ENCODE measurements around the gene LCLAT1.

DNA sequence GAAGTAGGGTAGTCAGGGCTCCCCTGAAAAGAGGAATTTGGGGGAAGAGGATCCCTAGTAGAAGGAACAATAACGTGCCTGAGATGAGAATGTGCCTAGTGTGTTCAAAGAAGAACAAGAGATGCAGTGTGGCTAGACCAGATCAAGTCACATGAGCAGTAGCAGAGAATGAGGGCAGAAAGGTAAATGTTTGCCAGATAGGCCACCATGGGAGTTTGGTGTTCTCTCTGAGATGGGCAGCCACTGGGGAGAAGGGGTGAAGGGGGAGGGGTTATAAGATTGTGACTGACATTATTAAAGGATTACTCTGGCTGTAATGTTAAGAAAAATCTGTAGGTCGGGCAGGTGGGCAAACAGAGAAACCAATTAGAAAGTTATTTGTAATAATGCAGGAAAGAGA is 166.0 kb downstream of the LCLAT1 start:
- TF ChIP-seq, protein P1, sequence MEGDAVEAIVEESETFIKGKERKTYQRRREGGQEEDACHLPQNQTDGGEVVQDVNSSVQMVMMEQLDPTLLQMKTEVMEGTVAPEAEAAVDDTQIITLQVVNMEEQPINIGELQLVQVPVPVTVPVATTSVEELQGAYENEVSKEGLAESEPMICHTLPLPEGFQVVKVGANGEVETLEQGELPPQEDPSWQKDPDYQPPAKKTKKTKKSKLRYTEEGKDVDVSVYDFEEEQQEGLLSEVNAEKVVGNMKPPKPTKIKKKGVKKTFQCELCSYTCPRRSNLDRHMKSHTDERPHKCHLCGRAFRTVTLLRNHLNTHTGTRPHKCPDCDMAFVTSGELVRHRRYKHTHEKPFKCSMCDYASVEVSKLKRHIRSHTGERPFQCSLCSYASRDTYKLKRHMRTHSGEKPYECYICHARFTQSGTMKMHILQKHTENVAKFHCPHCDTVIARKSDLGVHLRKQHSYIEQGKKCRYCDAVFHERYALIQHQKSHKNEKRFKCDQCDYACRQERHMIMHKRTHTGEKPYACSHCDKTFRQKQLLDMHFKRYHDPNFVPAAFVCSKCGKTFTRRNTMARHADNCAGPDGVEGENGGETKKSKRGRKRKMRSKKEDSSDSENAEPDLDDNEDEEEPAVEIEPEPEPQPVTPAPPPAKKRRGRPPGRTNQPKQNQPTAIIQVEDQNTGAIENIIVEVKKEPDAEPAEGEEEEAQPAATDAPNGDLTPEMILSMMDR (conservative IDR thresholded peaks at IDR 0.05; ENCODE audit: low read length), result no peak
- no peak for TF ChIP-seq EZH2phosphoT487 (IDR thresholded peaks at IDR 0.05; ENCODE audit: borderline replicate concordance)

All from Loucy (cell line).